HepG2 (cell line): ENCODE data around the gene RNF149. TPM values are rescaled to one million over a fixed set of nuclear protein-coding genes. Genes with fewer than 3 reads are reported as not detected.

ENCODE experiments used
- BCL3 ChIP-seq: sonication (generic); formaldehyde crosslinking; IDR thresholded peaks from 2 replicates; pipeline ENCODE4 v1.5.1; 2020; ENCODE audit warnings: mild to moderate bottlenecking, missing genetic modification reagents, moderate library complexity
- DPF2 ChIP-seq: sonication (generic); formaldehyde crosslinking; IDR thresholded peaks from 2 replicates; pipeline ENCODE4 v1.4.0; 2020; ENCODE audit warnings: mild to moderate bottlenecking, low read depth, missing genetic modification reagents, borderline replicate concordance
- ETV6 ChIP-seq: sonication (generic); formaldehyde crosslinking; conservative IDR thresholded peaks from 2 replicates; pipeline ENCODE4 v1.4.0; 2020; ENCODE audit warnings: missing genetic modification reagents
- GTF2F1 ChIP-seq: fragments of 150-350 bp; IDR thresholded peaks from 2 replicates; pipeline ENCODE4 v1.6.1; 2014; ENCODE audit warnings: low read length
- GZF1 ChIP-seq: sonication (generic); formaldehyde crosslinking; IDR thresholded peaks from 2 replicates; pipeline ENCODE4 v1.5.1; 2020; ENCODE audit warnings: mild to moderate bottlenecking, missing genetic modification reagents
- ISL2 ChIP-seq: sonication (generic); formaldehyde crosslinking; IDR thresholded peaks from 2 replicates; pipeline ENCODE4 v1.5.0; 2020; ENCODE audit warnings: missing genetic modification reagents
- JUND ChIP-seq: sonication (generic); formaldehyde crosslinking; IDR thresholded peaks from 2 replicates; pipeline ENCODE4 v1.8.0; 2022; ENCODE audit warnings: mild to moderate bottlenecking, missing genetic modification reagents
- MAFF ChIP-seq: IDR thresholded peaks from 2 replicates; pipeline ENCODE4 v1.6.1; 2011; ENCODE audit warnings: low read depth, low read length, improper control_type of control experiment
- NFIC ChIP-seq: IDR thresholded peaks from 2 replicates; pipeline ENCODE4 v1.6.1; 2012; ENCODE audit warnings: mild to moderate bottlenecking, low read length, inconsistent platforms
- RFX1 ChIP-seq: fragments of 450-650 bp; IDR thresholded peaks from 2 replicates; pipeline ENCODE4 v1.6.1; 2017
- SIN3B ChIP-seq: fragments of 150-350 bp; IDR thresholded peaks from 2 replicates; pipeline ENCODE4 v1.6.1; 2014; ENCODE audit warnings: low read length
- TEAD2 ChIP-seq: sonication (generic); formaldehyde crosslinking; IDR thresholded peaks from 2 replicates; pipeline ENCODE4 v1.9.0; 2021; ENCODE audit warnings: missing genetic modification reagents
- ZFP90 ChIP-seq: sonication (generic); formaldehyde crosslinking; IDR thresholded peaks from 2 replicates; pipeline ENCODE4 v1.8.0; 2022; ENCODE audit warnings: missing genetic modification reagents, mild to moderate bottlenecking, inconsistent platforms, borderline replicate concordance
- ZFYVE20 ChIP-seq: sonication (generic); formaldehyde crosslinking; IDR thresholded peaks from 2 replicates; pipeline ENCODE4 v1.8.0; 2023; ENCODE audit warnings: low read depth, mild to moderate bottlenecking, moderate library complexity, missing genetic modification reagents, borderline replicate concordance
- ZIK1 ChIP-seq: sonication (generic); formaldehyde crosslinking; IDR thresholded peaks from 2 replicates; pipeline ENCODE4 v1.5.0; 2020; ENCODE audit warnings: mild to moderate bottlenecking, low read depth, missing genetic modification reagents, borderline replicate concordance
- ZNF230 ChIP-seq: sonication (generic); formaldehyde crosslinking; IDR thresholded peaks from 2 replicates; pipeline ENCODE4 v1.4.0; 2020; ENCODE audit warnings: mild to moderate bottlenecking, missing genetic modification reagents
- ZNF3 ChIP-seq: IDR thresholded peaks from 2 replicates; pipeline ENCODE4 v1.7.0; 2017; ENCODE audit warnings: inconsistent platforms
- ZNF644 ChIP-seq: IDR thresholded peaks from 2 replicates; pipeline ENCODE4 v1.6.1; 2016; ENCODE audit warnings: low read depth
- ZSCAN5A ChIP-seq: sonication (generic); formaldehyde crosslinking; IDR thresholded peaks from 2 replicates; pipeline ENCODE4 v1.8.0; 2022; ENCODE audit warnings: mild to moderate bottlenecking, missing genetic modification reagents, borderline replicate concordance
- polyA plus RNA-seq, 8 experiments: library from polyadenylated mRNA; depleted of rRNA in 3 of 8; stranded (reverse) in 7 of 8; unstranded in 1 of 8; fragments of >200 nt; fragmentation: Illumina TruSeq in 4 of 8; extraction: Trizol in 4 of 8; gene quantifications; 2 replicates each; pipeline versions ENCODE4 v1.2.1 to v1.2.3, GENCODE V29; 2011 to 2016; ENCODE audit warnings: low read depth in 4 of 8, missing spikeins in 1 of 8, mixed read lengths in 1 of 8; ENCODE audit not compliant: insufficient read depth in 1 of 8
- total RNA-seq, 5 experiments: library from RNA; depleted of rRNA; stranded (reverse); fragments of >200 nt; fragmentation: Illumina TruSeq; extraction: Trizol; gene quantifications; 2 replicates each; pipeline ENCODE4 v1.2.3, GENCODE V29; 2016; ENCODE audit warnings: low read depth in 1 of 5
- TF ChIP-seq, protein P1 (sequence below): sonication (generic); formaldehyde crosslinking; IDR thresholded peaks from 2 replicates; pipeline ENCODE4; 2020; ENCODE audit warnings: missing genetic modification reagents, mild to moderate bottlenecking, borderline replicate concordance
- TF ChIP-seq, protein P2 (sequence below): IDR thresholded peaks from 2 replicates; pipeline ENCODE4 v1.6.1; 2018; ENCODE audit warnings: missing genetic modification reagents, mild to moderate bottlenecking, missing compliant biosample characterization
- TF ChIP-seq, protein P3 (sequence below): fragments of 450-650 bp; IDR thresholded peaks from 2 replicates; pipeline ENCODE4 v1.6.1; 2017

The RNF149 gene
- total and polyA plus RNA-seq, 2 of the 13 experiments (the other 11 are each of a cell fraction or from before 2014, with no cell fraction given), result 87.6 to 109 TPM

DNA sequence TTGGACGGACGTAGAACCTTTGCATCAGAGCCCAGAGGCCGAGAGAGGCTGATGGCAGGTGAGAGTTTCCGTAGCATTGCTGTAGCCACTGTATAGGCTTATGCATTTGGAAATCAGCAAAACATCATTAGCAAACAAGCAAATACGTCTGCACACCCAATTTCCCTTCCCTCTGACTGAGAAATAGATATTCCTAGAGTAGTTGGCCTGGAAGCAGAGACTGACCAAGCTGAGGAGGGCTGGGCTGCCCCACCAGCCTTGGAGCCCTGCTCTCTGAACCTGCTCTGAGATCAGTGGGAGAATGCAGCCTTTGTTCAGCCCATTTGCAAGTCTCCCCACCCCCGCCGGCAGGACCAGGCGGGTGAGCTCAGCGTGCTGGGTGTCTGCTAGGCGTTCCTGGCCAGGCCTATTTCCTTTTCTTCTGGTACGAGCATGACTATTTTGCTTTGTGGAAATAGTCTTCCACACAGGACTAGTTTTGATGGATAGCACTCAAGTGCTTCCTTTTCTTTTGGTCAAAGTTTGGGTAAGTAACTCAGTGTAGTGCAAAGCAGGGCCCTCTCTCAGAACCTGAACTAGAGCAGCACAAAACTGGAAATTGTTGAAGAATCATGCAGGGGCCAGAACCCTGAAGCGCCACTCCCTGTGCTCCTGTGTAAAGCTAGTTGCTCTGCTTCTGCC is 21.9 kb upstream of the RNF149 start (continued):
- TF ChIP-seq ZSCAN5A (no peak; the same call in 1 of the 2 replicates), ETV6 (no peak), GZF1 (CRISPR knock-in tag) (no peak), ZNF644 (CRISPR knock-in tag) (peak; percentile 77), ZNF3 (CRISPR knock-in tag) (no peak), ISL2 (CRISPR knock-in tag) (peak; percentile 60; the same call in 1 of the 2 replicates), ZIK1 (no peak), RFX1 (no peak), BCL3 (peak; percentile 17; the same call in 1 of the 2 replicates), TEAD2 (no peak), ZFP90 (0 out of 2 replicates have a peak, but pooled peaks have one; percentile 18), DPF2 (CRISPR knock-in tag) (peak; percentile 56; the same call in 1 of the 2 replicates), SIN3B (no peak), ZFYVE20 (CRISPR knock-in tag) (no peak), GTF2F1 (0 out of 2 replicates have a peak, but pooled peaks have one; percentile 33), ZNF230 (CRISPR knock-in tag) (no peak), MAFF (no peak), NFIC (no peak), JUND (CRISPR knock-in tag) (no peak)
- TF ChIP-seq, protein P1, sequence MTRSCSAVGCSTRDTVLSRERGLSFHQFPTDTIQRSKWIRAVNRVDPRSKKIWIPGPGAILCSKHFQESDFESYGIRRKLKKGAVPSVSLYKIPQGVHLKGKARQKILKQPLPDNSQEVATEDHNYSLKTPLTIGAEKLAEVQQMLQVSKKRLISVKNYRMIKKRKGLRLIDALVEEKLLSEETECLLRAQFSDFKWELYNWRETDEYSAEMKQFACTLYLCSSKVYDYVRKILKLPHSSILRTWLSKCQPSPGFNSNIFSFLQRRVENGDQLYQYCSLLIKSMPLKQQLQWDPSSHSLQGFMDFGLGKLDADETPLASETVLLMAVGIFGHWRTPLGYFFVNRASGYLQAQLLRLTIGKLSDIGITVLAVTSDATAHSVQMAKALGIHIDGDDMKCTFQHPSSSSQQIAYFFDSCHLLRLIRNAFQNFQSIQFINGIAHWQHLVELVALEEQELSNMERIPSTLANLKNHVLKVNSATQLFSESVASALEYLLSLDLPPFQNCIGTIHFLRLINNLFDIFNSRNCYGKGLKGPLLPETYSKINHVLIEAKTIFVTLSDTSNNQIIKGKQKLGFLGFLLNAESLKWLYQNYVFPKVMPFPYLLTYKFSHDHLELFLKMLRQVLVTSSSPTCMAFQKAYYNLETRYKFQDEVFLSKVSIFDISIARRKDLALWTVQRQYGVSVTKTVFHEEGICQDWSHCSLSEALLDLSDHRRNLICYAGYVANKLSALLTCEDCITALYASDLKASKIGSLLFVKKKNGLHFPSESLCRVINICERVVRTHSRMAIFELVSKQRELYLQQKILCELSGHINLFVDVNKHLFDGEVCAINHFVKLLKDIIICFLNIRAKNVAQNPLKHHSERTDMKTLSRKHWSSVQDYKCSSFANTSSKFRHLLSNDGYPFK (CRISPR knock-in tag), result peak; percentile 52; the same call in 1 of the 2 replicates
- TF ChIP-seq, protein P2, sequence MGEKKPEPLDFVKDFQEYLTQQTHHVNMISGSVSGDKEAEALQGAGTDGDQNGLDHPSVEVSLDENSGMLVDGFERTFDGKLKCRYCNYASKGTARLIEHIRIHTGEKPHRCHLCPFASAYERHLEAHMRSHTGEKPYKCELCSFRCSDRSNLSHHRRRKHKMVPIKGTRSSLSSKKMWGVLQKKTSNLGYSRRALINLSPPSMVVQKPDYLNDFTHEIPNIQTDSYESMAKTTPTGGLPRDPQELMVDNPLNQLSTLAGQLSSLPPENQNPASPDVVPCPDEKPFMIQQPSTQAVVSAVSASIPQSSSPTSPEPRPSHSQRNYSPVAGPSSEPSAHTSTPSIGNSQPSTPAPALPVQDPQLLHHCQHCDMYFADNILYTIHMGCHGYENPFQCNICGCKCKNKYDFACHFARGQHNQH (CRISPR knock-in tag), result peak; percentile 71
- TF ChIP-seq, protein P3, sequence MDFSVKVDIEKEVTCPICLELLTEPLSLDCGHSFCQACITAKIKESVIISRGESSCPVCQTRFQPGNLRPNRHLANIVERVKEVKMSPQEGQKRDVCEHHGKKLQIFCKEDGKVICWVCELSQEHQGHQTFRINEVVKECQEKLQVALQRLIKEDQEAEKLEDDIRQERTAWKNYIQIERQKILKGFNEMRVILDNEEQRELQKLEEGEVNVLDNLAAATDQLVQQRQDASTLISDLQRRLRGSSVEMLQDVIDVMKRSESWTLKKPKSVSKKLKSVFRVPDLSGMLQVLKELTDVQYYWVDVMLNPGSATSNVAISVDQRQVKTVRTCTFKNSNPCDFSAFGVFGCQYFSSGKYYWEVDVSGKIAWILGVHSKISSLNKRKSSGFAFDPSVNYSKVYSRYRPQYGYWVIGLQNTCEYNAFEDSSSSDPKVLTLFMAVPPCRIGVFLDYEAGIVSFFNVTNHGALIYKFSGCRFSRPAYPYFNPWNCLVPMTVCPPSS, result no peak
